WTC11 (cell line): ENCODE data around the gene DRGX. TPM values are rescaled to one million over a fixed set of nuclear protein-coding genes. Genes with fewer than 3 reads are reported as not detected.

Source experiments
- ATAC-seq: fragments of 200-7000 bp; cut with Tn5 transposase; 2 replicates; pipeline ENCODE4 v1.10.0; 2021; ENCODE audit warnings: mild to moderate bottlenecking, moderate library complexity
- CTCF ChIA-PET: fragments of 300-600 bp; sonication (Branson Sonifier 250); formaldehyde crosslinking; loops from one replicate; lab custom pipeline; 2021; ENCODE audit warnings: antibody characterized with exemption; lab: Charles Lee
- POLR2A ChIA-PET: fragments of 350-600 bp; sonication (Branson Sonifier 250); formaldehyde crosslinking; loops from one replicate; lab custom pipeline; 2021; ENCODE audit warnings: antibody characterized with exemption; lab: Charles Lee
- DNase-seq: peaks from one replicate; pipeline ENCODE4 v3.0.0; 2021; ENCODE audit warnings: low spot score
- H3K27ac Mint-ChIP-seq: 2 replicates; pipeline ENCODE4 v1.8.0; 2021; ENCODE audit warnings: mixed read lengths
- H3K27me3 Mint-ChIP-seq: 2 replicates; pipeline ENCODE4 v1.8.0; 2021; ENCODE audit warnings: low read depth, mild to moderate bottlenecking, moderate library complexity, mixed read lengths
- H3K36me3 Mint-ChIP-seq: 2 replicates; pipeline ENCODE4 v1.8.0; 2021; ENCODE audit warnings: mixed read lengths
- H3K4me1 Mint-ChIP-seq: 2 replicates; pipeline ENCODE4 v1.8.0; 2022; ENCODE audit warnings: mixed read lengths
- H3K4me3 Mint-ChIP-seq: 2 replicates; pipeline ENCODE4 v1.8.0; 2021; ENCODE audit warnings: mild to moderate bottlenecking, moderate library complexity, mixed read lengths
- H3K9me3 Mint-ChIP-seq: 2 replicates; pipeline ENCODE4 v1.8.0; 2021; ENCODE audit warnings: mixed read lengths
- ELF4 ChIP-seq: sonication (generic); formaldehyde crosslinking; IDR thresholded peaks from 2 replicates; pipeline ENCODE4 v1.8.1; 2022; ENCODE audit warnings: low read depth, mild to moderate bottlenecking, moderate library complexity, missing genetic modification reagents
- GABPB1 ChIP-seq: sonication (generic); formaldehyde crosslinking; IDR thresholded peaks from 2 replicates; pipeline ENCODE4 v1.8.1; 2023; ENCODE audit warnings: mild to moderate bottlenecking, missing genetic modification reagents
- JAZF1 ChIP-seq: fragments of 250-450 bp; sonication (Bioruptor Pico); IDR thresholded peaks from 2 replicates; pipeline ENCODE4 v1.9.0; 2021; ENCODE audit warnings: moderate library complexity, mild to moderate bottlenecking, inconsistent platforms
- MXD4 ChIP-seq: fragments of 250-450 bp; sonication (Bioruptor Pico); IDR thresholded peaks from 2 replicates; pipeline ENCODE4 v1.8.0; 2021; ENCODE audit warnings: mild to moderate bottlenecking, moderate library complexity, borderline replicate concordance
- NR1H2 ChIP-seq: sonication (generic); formaldehyde crosslinking; IDR thresholded peaks from 2 replicates; pipeline ENCODE4 v1.9.0; 2021; ENCODE audit warnings: mild to moderate bottlenecking, moderate library complexity, missing genetic modification reagents
- NR2C2 ChIP-seq: sonication (generic); formaldehyde crosslinking; IDR thresholded peaks from 2 replicates; pipeline ENCODE4 v1.8.0; 2022; ENCODE audit warnings: mild to moderate bottlenecking, missing genetic modification reagents
- NR3C1 ChIP-seq: sonication (generic); formaldehyde crosslinking; conservative IDR thresholded peaks from 2 replicates; pipeline ENCODE4 v1.8.1; 2023; ENCODE audit warnings: low read depth, mild to moderate bottlenecking, missing genetic modification reagents
- OVOL2 ChIP-seq: fragments of 250-450 bp; sonication (Bioruptor Pico); IDR thresholded peaks from 2 replicates; pipeline ENCODE4 v1.9.0; 2021; ENCODE audit warnings: mild to moderate bottlenecking, borderline replicate concordance
- SP1 ChIP-seq: sonication (generic); formaldehyde crosslinking; conservative IDR thresholded peaks from 2 replicates; pipeline ENCODE4 v1.8.1; 2022; ENCODE audit warnings: missing genetic modification reagents
- ZNF138 ChIP-seq: sonication (generic); formaldehyde crosslinking; conservative IDR thresholded peaks from 2 replicates; pipeline ENCODE4 v1.8.1; 2022; ENCODE audit warnings: mild to moderate bottlenecking, moderate library complexity, missing genetic modification reagents
- ZNF232 ChIP-seq: sonication (generic); formaldehyde crosslinking; IDR thresholded peaks from 2 replicates; pipeline ENCODE4 v1.8.0; 2022; ENCODE audit warnings: mild to moderate bottlenecking, missing genetic modification reagents
- ZNF263 ChIP-seq: sonication (generic); formaldehyde crosslinking; IDR thresholded peaks from 2 replicates; pipeline ENCODE4 v1.8.1; 2022; ENCODE audit warnings: low read depth, mild to moderate bottlenecking, moderate library complexity, missing genetic modification reagents
- total RNA-seq: library from RNA; stranded (reverse); gene quantifications from 3 replicates; pipeline ENCODE4 v1.2.3, GENCODE V29; 2021
- TF ChIP-seq, protein P1 (sequence below): sonication (generic); formaldehyde crosslinking; IDR thresholded peaks from 2 replicates; pipeline ENCODE4 v1.8.1; 2023; ENCODE audit warnings: mild to moderate bottlenecking, missing genetic modification reagents, borderline replicate concordance
- TF ChIP-seq, protein P2 (sequence below): fragments of 250-450 bp; sonication (Bioruptor Pico); IDR thresholded peaks from 2 replicates; pipeline ENCODE4 v1.9.0; 2021; ENCODE audit warnings: mild to moderate bottlenecking
- TF ChIP-seq, protein P3 (sequence below): sonication (generic); formaldehyde crosslinking; IDR thresholded peaks from 2 replicates; pipeline ENCODE4 v1.8.1; 2022; ENCODE audit warnings: mild to moderate bottlenecking, missing genetic modification reagents, moderate library complexity, borderline replicate concordance
- TF ChIP-seq, protein P4 (sequence below): sonication (generic); formaldehyde crosslinking; IDR thresholded peaks from 2 replicates; pipeline ENCODE4 v1.8.0; 2022; ENCODE audit warnings: mild to moderate bottlenecking, missing genetic modification reagents
- TF ChIP-seq, protein P5 (sequence below): sonication (generic); formaldehyde crosslinking; IDR thresholded peaks from 2 replicates; pipeline ENCODE4 v1.8.1; 2022; ENCODE audit warnings: missing genetic modification reagents, borderline replicate concordance
- TF ChIP-seq, protein P6 (sequence below): sonication (generic); formaldehyde crosslinking; IDR thresholded peaks from 2 replicates; pipeline ENCODE4 v1.8.1; 2023; ENCODE audit warnings: mild to moderate bottlenecking, missing genetic modification reagents
- TF ChIP-seq, protein P7 (sequence below): sonication (generic); formaldehyde crosslinking; IDR thresholded peaks from 2 replicates; pipeline ENCODE4 v1.8.1; 2022; ENCODE audit warnings: low read depth, missing genetic modification reagents, borderline replicate concordance
- TF ChIP-seq, protein P8 (sequence below): sonication (generic); formaldehyde crosslinking; IDR thresholded peaks from 2 replicates; pipeline ENCODE4 v1.8.0; 2023; ENCODE audit warnings: missing genetic modification reagents

DRGX gene
- total RNA-seq, 1 experiment from 2014 or later = not detected

DNA sequence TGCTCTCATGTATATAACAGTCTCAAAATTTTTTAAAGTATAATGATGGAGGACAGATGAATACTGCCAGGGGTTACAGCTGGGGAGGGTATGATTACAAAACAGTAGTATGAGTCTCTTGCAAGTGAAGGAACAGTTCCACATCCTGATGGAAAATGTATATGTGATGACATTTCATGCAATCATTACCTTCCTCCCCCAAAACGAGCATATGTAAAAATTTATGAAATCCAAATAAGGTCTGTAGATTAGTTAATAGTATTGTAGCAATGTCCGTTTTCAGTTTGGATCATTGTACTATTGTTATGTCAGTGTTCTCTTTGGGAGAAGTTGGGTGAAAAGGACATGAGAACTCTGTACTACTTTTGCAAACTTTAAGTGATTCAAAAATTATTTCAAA, 38.0 kb downstream of the DRGX start (continued):
- no peak for TF ChIP-seq NR3C1 (CRISPR knock-in tag)
- no peak for TF ChIP-seq OVOL2 (CRISPR knock-in tag)

DNA sequence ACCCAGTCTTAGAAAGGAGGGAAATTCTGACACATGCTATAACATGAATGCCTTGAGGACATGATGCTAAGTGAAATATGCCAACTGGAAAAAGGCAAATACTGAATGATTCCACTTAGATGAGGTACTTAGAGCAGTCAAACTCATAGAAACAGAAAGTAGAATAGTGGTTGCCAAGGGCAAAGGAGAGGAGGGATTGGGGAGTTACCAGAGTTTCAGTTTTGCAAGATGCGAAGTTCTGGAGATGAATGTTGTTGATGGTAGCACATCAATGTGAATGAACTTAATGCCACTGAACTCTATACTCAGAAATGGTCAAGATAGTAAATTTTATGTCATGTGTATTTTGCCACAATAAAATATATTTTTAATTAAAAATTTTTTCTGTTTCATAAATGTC, 38.9 kb downstream of the DRGX start:
- Mint-ChIP-seq H3K4me1 (peaks cover 19% of the 10 kb centered on the region), H3K36me3 (no peaks in the 10 kb centered on the region), H3K9me3 (peaks cover 10% of the 10 kb centered on the region), H3K27me3 (peaks cover 2% of the 10 kb centered on the region; the same call in 1 of the 2 replicates), H3K4me3 (no peak overlapping the region), H3K27ac (no peak overlapping the region)
- DNase-seq (no peak), ATAC-seq (no peak)
- ChIA-PET POLR2A (no interaction called here), CTCF (no interaction called here)
- TF ChIP-seq, protein P1, sequence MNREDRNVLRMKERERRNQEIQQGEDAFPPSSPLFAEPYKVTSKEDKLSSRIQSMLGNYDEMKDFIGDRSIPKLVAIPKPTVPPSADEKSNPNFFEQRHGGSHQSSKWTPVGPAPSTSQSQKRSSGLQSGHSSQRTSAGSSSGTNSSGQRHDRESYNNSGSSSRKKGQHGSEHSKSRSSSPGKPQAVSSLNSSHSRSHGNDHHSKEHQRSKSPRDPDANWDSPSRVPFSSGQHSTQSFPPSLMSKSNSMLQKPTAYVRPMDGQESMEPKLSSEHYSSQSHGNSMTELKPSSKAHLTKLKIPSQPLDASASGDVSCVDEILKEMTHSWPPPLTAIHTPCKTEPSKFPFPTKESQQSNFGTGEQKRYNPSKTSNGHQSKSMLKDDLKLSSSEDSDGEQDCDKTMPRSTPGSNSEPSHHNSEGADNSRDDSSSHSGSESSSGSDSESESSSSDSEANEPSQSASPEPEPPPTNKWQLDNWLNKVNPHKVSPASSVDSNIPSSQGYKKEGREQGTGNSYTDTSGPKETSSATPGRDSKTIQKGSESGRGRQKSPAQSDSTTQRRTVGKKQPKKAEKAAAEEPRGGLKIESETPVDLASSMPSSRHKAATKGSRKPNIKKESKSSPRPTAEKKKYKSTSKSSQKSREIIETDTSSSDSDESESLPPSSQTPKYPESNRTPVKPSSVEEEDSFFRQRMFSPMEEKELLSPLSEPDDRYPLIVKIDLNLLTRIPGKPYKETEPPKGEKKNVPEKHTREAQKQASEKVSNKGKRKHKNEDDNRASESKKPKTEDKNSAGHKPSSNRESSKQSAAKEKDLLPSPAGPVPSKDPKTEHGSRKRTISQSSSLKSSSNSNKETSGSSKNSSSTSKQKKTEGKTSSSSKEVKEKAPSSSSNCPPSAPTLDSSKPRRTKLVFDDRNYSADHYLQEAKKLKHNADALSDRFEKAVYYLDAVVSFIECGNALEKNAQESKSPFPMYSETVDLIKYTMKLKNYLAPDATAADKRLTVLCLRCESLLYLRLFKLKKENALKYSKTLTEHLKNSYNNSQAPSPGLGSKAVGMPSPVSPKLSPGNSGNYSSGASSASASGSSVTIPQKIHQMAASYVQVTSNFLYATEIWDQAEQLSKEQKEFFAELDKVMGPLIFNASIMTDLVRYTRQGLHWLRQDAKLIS (CRISPR knock-in tag) = no peak
- TF ChIP-seq, protein P2, sequence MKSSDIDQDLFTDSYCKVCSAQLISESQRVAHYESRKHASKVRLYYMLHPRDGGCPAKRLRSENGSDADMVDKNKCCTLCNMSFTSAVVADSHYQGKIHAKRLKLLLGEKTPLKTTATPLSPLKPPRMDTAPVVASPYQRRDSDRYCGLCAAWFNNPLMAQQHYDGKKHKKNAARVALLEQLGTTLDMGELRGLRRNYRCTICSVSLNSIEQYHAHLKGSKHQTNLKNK = no peak
- TF ChIP-seq, protein P3, sequence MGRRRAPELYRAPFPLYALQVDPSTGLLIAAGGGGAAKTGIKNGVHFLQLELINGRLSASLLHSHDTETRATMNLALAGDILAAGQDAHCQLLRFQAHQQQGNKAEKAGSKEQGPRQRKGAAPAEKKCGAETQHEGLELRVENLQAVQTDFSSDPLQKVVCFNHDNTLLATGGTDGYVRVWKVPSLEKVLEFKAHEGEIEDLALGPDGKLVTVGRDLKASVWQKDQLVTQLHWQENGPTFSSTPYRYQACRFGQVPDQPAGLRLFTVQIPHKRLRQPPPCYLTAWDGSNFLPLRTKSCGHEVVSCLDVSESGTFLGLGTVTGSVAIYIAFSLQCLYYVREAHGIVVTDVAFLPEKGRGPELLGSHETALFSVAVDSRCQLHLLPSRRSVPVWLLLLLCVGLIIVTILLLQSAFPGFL (CRISPR knock-in tag) = no peak
- TF ChIP-seq, protein P4, sequence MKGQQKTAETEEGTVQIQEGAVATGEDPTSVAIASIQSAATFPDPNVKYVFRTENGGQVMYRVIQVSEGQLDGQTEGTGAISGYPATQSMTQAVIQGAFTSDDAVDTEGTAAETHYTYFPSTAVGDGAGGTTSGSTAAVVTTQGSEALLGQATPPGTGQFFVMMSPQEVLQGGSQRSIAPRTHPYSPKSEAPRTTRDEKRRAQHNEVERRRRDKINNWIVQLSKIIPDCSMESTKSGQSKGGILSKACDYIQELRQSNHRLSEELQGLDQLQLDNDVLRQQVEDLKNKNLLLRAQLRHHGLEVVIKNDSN (CRISPR knock-in tag) = no peak
- no peak for TF ChIP-seq ELF4 (CRISPR knock-in tag)
- TF ChIP-seq, protein P5, sequence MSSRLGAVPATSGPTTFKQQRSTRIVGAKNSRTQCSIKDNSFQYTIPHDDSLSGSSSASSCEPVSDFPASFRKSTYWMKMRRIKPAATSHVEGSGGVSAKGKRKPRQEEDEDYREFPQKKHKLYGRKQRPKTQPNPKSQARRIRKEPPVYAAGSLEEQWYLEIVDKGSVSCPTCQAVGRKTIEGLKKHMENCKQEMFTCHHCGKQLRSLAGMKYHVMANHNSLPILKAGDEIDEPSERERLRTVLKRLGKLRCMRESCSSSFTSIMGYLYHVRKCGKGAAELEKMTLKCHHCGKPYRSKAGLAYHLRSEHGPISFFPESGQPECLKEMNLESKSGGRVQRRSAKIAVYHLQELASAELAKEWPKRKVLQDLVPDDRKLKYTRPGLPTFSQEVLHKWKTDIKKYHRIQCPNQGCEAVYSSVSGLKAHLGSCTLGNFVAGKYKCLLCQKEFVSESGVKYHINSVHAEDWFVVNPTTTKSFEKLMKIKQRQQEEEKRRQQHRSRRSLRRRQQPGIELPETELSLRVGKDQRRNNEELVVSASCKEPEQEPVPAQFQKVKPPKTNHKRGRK (CRISPR knock-in tag) = no peak

DNA sequence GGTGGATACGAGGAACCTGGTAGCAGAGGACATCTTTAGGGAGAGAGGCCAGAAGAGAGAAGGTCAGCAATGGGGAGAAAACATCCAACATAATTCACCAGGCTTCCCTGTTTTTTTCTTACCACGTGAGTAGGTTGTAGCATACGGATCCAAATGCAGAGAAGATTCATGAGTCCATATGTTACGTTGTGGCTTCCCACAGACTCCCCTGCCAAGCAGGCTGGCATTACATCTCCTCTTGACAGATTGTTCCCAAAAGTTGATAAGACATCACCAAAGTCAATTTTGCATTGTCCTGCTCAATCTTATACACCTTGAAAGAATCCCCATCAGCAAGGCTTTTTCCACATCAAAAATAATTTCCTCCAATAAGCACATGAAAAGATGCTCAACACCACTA, 39.7 kb downstream of the DRGX start:
- Mint-ChIP-seq H3K36me3 (no peaks in the 10 kb centered on the region), H3K27me3 (peaks cover 2% of the 10 kb centered on the region; the same call in 1 of the 2 replicates), H3K27ac (no peak overlapping the region)
- ATAC-seq = no peak
- CTCF ChIA-PET = no interaction called here
- TF ChIP-seq NR1H2 (CRISPR knock-in tag) (no peak), NR2C2 (CRISPR knock-in tag) (no peak), SP1 (CRISPR knock-in tag) (no peak), GABPB1 (CRISPR knock-in tag) (no peak), ZNF138 (no peak), ZNF232 (no peak), ZNF263 (CRISPR knock-in tag) (no peak), MXD4 (CRISPR knock-in tag) (no peak), JAZF1 (CRISPR knock-in tag) (no peak)
- TF ChIP-seq, protein P6, sequence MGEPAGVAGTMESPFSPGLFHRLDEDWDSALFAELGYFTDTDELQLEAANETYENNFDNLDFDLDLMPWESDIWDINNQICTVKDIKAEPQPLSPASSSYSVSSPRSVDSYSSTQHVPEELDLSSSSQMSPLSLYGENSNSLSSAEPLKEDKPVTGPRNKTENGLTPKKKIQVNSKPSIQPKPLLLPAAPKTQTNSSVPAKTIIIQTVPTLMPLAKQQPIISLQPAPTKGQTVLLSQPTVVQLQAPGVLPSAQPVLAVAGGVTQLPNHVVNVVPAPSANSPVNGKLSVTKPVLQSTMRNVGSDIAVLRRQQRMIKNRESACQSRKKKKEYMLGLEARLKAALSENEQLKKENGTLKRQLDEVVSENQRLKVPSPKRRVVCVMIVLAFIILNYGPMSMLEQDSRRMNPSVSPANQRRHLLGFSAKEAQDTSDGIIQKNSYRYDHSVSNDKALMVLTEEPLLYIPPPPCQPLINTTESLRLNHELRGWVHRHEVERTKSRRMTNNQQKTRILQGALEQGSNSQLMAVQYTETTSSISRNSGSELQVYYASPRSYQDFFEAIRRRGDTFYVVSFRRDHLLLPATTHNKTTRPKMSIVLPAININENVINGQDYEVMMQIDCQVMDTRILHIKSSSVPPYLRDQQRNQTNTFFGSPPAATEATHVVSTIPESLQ (CRISPR knock-in tag) = no peak
- TF ChIP-seq, protein P4 (CRISPR knock-in tag) = no peak
- TF ChIP-seq, protein P7, sequence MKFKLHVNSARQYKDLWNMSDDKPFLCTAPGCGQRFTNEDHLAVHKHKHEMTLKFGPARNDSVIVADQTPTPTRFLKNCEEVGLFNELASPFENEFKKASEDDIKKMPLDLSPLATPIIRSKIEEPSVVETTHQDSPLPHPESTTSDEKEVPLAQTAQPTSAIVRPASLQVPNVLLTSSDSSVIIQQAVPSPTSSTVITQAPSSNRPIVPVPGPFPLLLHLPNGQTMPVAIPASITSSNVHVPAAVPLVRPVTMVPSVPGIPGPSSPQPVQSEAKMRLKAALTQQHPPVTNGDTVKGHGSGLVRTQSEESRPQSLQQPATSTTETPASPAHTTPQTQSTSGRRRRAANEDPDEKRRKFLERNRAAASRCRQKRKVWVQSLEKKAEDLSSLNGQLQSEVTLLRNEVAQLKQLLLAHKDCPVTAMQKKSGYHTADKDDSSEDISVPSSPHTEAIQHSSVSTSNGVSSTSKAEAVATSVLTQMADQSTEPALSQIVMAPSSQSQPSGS (CRISPR knock-in tag) = no peak
- TF ChIP-seq, protein P8, sequence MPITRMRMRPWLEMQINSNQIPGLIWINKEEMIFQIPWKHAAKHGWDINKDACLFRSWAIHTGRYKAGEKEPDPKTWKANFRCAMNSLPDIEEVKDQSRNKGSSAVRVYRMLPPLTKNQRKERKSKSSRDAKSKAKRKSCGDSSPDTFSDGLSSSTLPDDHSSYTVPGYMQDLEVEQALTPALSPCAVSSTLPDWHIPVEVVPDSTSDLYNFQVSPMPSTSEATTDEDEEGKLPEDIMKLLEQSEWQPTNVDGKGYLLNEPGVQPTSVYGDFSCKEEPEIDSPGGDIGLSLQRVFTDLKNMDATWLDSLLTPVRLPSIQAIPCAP (CRISPR knock-in tag) = no peak
- TF ChIP-seq, all 79 proteins: peak for 0
- H3K4me3 Mint-ChIP-seq = no peak overlapping the region
- POLR2A ChIA-PET = no interaction called here
- peaks cover 10% of the 10 kb centered on the region for H3K9me3 Mint-ChIP-seq
- H3K4me1 Mint-ChIP-seq = peaks cover 19% of the 10 kb centered on the region
- DNase-seq = no peak
